Upper lobe of right lung (tissue), 1 donor: Measurements from ENCODE around the gene DERA. TPM values are rescaled to one million over a fixed set of nuclear protein-coding genes. Genes with fewer than 3 reads are reported as not detected.
"Not testable (repeated sequence)": the region's sequence is repeated elsewhere in the genome, so short reads cannot be mapped to it uniquely, and the experiment has no call there.

Experiments
- ATAC-seq: fragments of 200-7000 bp; cut with Tn5 transposase; one replicate; pipeline ENCODE4 v1.9.1; 2020; ENCODE audit warnings: mild to moderate bottlenecking, moderate library complexity
- DNase-seq: peaks from one replicate; pipeline ENCODE4 v3.0.0-alpha.2; 2020
- H3K27ac ChIP-seq: fragments of 200-600 bp; one replicate; pipeline ENCODE4 v1.8.0; 2022
- H3K27me3 ChIP-seq: fragments of 200-600 bp; one replicate; pipeline ENCODE4 v1.8.0; 2022; ENCODE audit warnings: mild to moderate bottlenecking
- H3K36me3 ChIP-seq: fragments of 200-600 bp; one replicate; pipeline ENCODE4 v1.8.0; 2022
- H3K4me1 ChIP-seq: fragments of 200-600 bp; one replicate; pipeline ENCODE4 v1.8.0; 2022
- H3K4me3 ChIP-seq: fragments of 200-600 bp; one replicate; pipeline ENCODE4 v1.8.0; 2022; ENCODE audit warnings: mild to moderate bottlenecking
- H3K9me3 ChIP-seq: fragments of 200-600 bp; one replicate; pipeline ENCODE4 v1.8.0; 2022
- CTCF ChIP-seq: fragments of 200-600 bp; IDR thresholded peaks from one replicate; pipeline ENCODE4 v1.8.0; 2022; ENCODE audit warnings: antibody characterized with exemption
- intact Hi-C: fragments of 100-400 bp; cut with DNase I; formaldehyde crosslinking; loops from one replicate; pipeline ENCODE4 v1.11.0; 2022
- total RNA-seq: library from RNA; stranded (reverse); fragmentation: NEBNext Ultra II Directional; extraction: Animal tissue kit (Norgen Biotek cat#: 25700); gene quantifications from one replicate; pipeline ENCODE4 v1.2.1, GENCODE V29; 2021
- donor health status: DM: no; HTN: yes; CAD: no; lungs with severe emphysema.

DERA gene
- total RNA-seq, 1 donor from 2014 or later = 36.6 TPM

GRCh38 chr12:15936751-15937150, 25.6 kb downstream of the DERA start:
- TF ChIP-seq CTCF = no peak
- Histone ChIP-seq H3K27me3 (no peaks in the 10 kb centered on the region), H3K4me3 (no peak overlapping the region), H3K27ac (no peak overlapping the region), H3K36me3 (no peaks in the 10 kb centered on the region), H3K4me1 (no peaks in the 10 kb centered on the region), H3K9me3 (peaks cover 9% of the 10 kb centered on the region)
- ATAC-seq = no peak
- intact Hi-C loops = no loop called here
- no peak for DNase-seq

GRCh38 chr12:15937902-15938301, 26.8 kb downstream of the DERA start:
- intact Hi-C loops = no loop called here
- Histone ChIP-seq H3K4me3 (no peak overlapping the region), H3K27me3 (no peaks in the 10 kb centered on the region), H3K27ac (no peak overlapping the region), H3K4me1 (no peaks in the 10 kb centered on the region), H3K36me3 (no peaks in the 10 kb centered on the region), H3K9me3 (peaks cover 9% of the 10 kb centered on the region)
- ATAC-seq (no peak), DNase-seq (no peak)
- no peak for TF ChIP-seq CTCF

- DNase-seq (no peak), ATAC-seq (no peak)
- no peaks in the 10 kb centered on the region for H3K4me1 ChIP-seq
- H3K27me3 ChIP-seq = no peaks in the 10 kb centered on the region
- peaks cover 9% of the 10 kb centered on the region for H3K9me3 ChIP-seq
- H3K4me3 ChIP-seq = no peak overlapping the region
- no peaks in the 10 kb centered on the region for H3K36me3 ChIP-seq
- TF ChIP-seq CTCF = no peak
- no peak overlapping the region for H3K27ac ChIP-seq
- intact Hi-C loops = no loop called here
Measured at GRCh38 chr12:15939111-15939510, 28.0 kb downstream of the DERA start.

GRCh38 chr12:15942475-15942874, 31.3 kb downstream of the DERA start:
- no peak overlapping the region for H3K4me3 ChIP-seq
- H3K4me1 ChIP-seq = no peaks in the 10 kb centered on the region
- no peak for TF ChIP-seq CTCF
- ATAC-seq = no peak
- no peaks in the 10 kb centered on the region for H3K27me3 ChIP-seq
- H3K27ac ChIP-seq = no peak overlapping the region
- intact Hi-C loops = no loop called here
- DNase-seq = no peak
- no peaks in the 10 kb centered on the region for H3K36me3 ChIP-seq
- peaks cover 13% of the 10 kb centered on the region for H3K9me3 ChIP-seq

- intact Hi-C loops, H3K27ac ChIP-seq, ATAC-seq, H3K27me3 ChIP-seq, H3K4me1 ChIP-seq, DNase-seq, H3K36me3 ChIP-seq, H3K4me3 ChIP-seq: not testable (repeated sequence)
- peaks cover 13% of the 10 kb centered on the region for H3K9me3 ChIP-seq
Measured at GRCh38 chr12:15943519-15943918, 32.4 kb downstream of the DERA start.

- H3K27ac ChIP-seq, H3K9me3 ChIP-seq, H3K27me3 ChIP-seq, ATAC-seq, H3K36me3 ChIP-seq, H3K4me1 ChIP-seq, DNase-seq, intact Hi-C loops, H3K4me3 ChIP-seq: not testable (repeated sequence)
Measured at GRCh38 chr12:15948461-15948860, 37.3 kb downstream of the DERA start.

- Histone ChIP-seq H3K4me3 (no peak overlapping the region), H3K36me3 (peaks cover 18% of the 10 kb centered on the region), H3K4me1 (no peaks in the 10 kb centered on the region), H3K27me3 (no peaks in the 10 kb centered on the region), H3K9me3 (no peaks in the 10 kb centered on the region), H3K27ac (no peak overlapping the region)
- intact Hi-C loops = no loop called here
- DNase-seq (no peak), ATAC-seq (no peak)
- no peak for TF ChIP-seq CTCF
Measured at GRCh38 chr12:15955281-15955680, 44.1 kb downstream of the DERA start.
